PC-9 (cell line): Measurements from ENCODE around the gene RPL34. TPM values are rescaled to one million over a fixed set of nuclear protein-coding genes. Genes with fewer than 3 reads are reported as not detected.
A peak's percentile ranks its signal among the peaks of the same experiment; 100 is the strongest.

Experiments
- BruUV-seq: library from RNA; stranded (reverse); fragments of 400-500 nt; replicated peaks from 2 replicates; lab custom pipeline; 2021; lab: Mats Ljungman, UMichigan
- CTCF ChIA-PET: fragments of 300-600 bp; sonication (Branson Sonifier 250); formaldehyde crosslinking; loops from one replicate; lab custom pipeline; 2022; ENCODE audit warnings: antibody characterized with exemption; lab: Charles Lee
- POLR2A ChIA-PET: fragments of 300-600 bp; sonication (Branson Sonifier 250); formaldehyde crosslinking; loops from one replicate; lab custom pipeline; 2022; ENCODE audit warnings: antibody characterized with exemption; ENCODE audit not compliant: unreplicated experiment; lab: Charles Lee
- DNase-seq, 2 experiments: peaks; one replicate each; pipeline versions ENCODE4 v3.0.0 to v3.0.0-alpha.2; 2015 to 2022; ENCODE audit warnings: mixed read lengths in 1 of 2
- H2AFZ ChIP-seq: fragments of 200-600 bp; sonication (generic); 2 replicates; pipeline ENCODE4 v1.8.1; 2017; ENCODE audit warnings: antibody characterized with exemption
- H3F3A ChIP-seq: fragments of 200-600 bp; sonication (generic); 2 replicates; pipeline ENCODE4 v1.8.1; 2017; ENCODE audit warnings: antibody characterized with exemption, mild to moderate bottlenecking, low read depth; ENCODE audit not compliant: insufficient read depth
- H3K27ac ChIP-seq: fragments of 200-600 bp; sonication (generic); 2 replicates; pipeline ENCODE4 v1.6.1; 2016; ENCODE audit warnings: mixed run types
- H3K27me3 ChIP-seq: fragments of 200-600 bp; sonication (generic); 2 replicates; pipeline ENCODE4 v1.6.1; 2016; ENCODE audit warnings: low read depth, mixed run types; ENCODE audit not compliant: insufficient read depth
- H3K36me3 ChIP-seq: fragments of 200-600 bp; sonication (generic); 2 replicates; pipeline ENCODE4 v1.6.1; 2016; ENCODE audit warnings: low read depth, mixed run types
- H3K4me1 ChIP-seq: fragments of 200-600 bp; sonication (generic); replicated peaks from 2 replicates; pipeline ENCODE4 v1.6.1; 2016; ENCODE audit warnings: mixed run types; ENCODE audit not compliant: insufficient read depth
- H3K4me2 ChIP-seq: fragments of 200-600 bp; sonication (generic); 2 replicates; pipeline ENCODE4 v1.6.1; 2017; ENCODE audit warnings: mixed run types
- H3K4me3 ChIP-seq: fragments of 200-600 bp; sonication (generic); 2 replicates; pipeline ENCODE4 v1.6.1; 2016; ENCODE audit warnings: mixed run types
- H3K79me2 ChIP-seq: fragments of 200-600 bp; sonication (generic); 2 replicates; pipeline ENCODE4 v1.6.1; 2017; ENCODE audit warnings: low read depth, mixed run types
- H3K9me2 ChIP-seq: fragments of 200-600 bp; sonication (generic); 2 replicates; pipeline ENCODE4 v1.8.1; 2017; ENCODE audit warnings: mild to moderate bottlenecking; ENCODE audit not compliant: insufficient read depth
- H3K9me3 ChIP-seq: fragments of 200-600 bp; sonication (generic); 2 replicates; pipeline ENCODE4 v1.8.1; 2016; ENCODE audit warnings: low read depth; ENCODE audit not compliant: insufficient read depth
- H4K20me1 ChIP-seq: fragments of 200-600 bp; sonication (generic); 2 replicates; pipeline ENCODE4 v1.8.1; 2017; ENCODE audit not compliant: insufficient read depth
- CTCF ChIP-seq: fragments of 200-600 bp; sonication (generic); conservative IDR thresholded peaks from 2 replicates; pipeline ENCODE4 v1.6.1; 2017; ENCODE audit warnings: mixed run types, antibody characterized with exemption, mild to moderate bottlenecking, moderate library complexity
- EZH2 ChIP-seq: fragments of 200-600 bp; sonication (generic); IDR thresholded peaks from 2 replicates; pipeline ENCODE4 v1.8.0; 2017; ENCODE audit warnings: antibody characterized with exemption, low read depth
- intact Hi-C: fragments of 100-400 bp; cut with micrococcal nuclease; formaldehyde crosslinking; loops from one replicate; pipeline ENCODE4 v1.10.0; 2022; ENCODE audit not compliant: unreplicated experiment
- total RNA-seq: library from RNA; stranded (reverse); gene quantifications from 2 replicates; pipeline ENCODE4 v1.2.3, GENCODE V29; 2021

Gene RPL34
- total RNA-seq, 1 experiment from 2014 or later, result 672 TPM

- no TSS peak for BruUV-seq
- Histone ChIP-seq H3K9me2 (no peaks in the 10 kb centered on the region), H3K4me1 (no peaks in the 10 kb centered on the region), H3K4me2 (no peak overlapping the region), H3K36me3 (no peaks in the 10 kb centered on the region), H3K27ac (no peak overlapping the region), H3F3A (no peaks in the 10 kb centered on the region), H4K20me1 (no peaks in the 10 kb centered on the region), H3K27me3 (no peaks in the 10 kb centered on the region), H3K79me2 (no peaks in the 10 kb centered on the region), H3K9me3 (no peaks in the 10 kb centered on the region), H2AFZ (no peak overlapping the region), H3K4me3 (no peak overlapping the region)
- ChIA-PET CTCF (no interaction called here), POLR2A (no interaction called here)
- TF ChIP-seq CTCF (no peak), EZH2 (no peak)
- intact Hi-C loops, result no loop called here
- no peak for DNase-seq
These were observed 8.0 kb upstream of the RPL34 start for GRCh38 chr4:108612365-108612764.

- peaks cover 17% of the 10 kb centered on the region for H4K20me1 ChIP-seq
- H3K4me2 ChIP-seq, result peak overlapping the region; percentile 90
- peak overlapping the region; percentile 76 for H2AFZ ChIP-seq
- H3K9me2 ChIP-seq, result no peaks in the 10 kb centered on the region
- TF ChIP-seq CTCF, result no peak
- no peak for TF ChIP-seq EZH2
- peaks cover 21% of the 10 kb centered on the region for H3F3A ChIP-seq
- H3K79me2 ChIP-seq, result peaks cover 42% of the 10 kb centered on the region
- H3K4me3 ChIP-seq, result peak overlapping the region; percentile 88; the same call in 1 of the 2 replicates
- H3K9me3 ChIP-seq, result no peaks in the 10 kb centered on the region
- CTCF ChIA-PET, result no interaction called here
- intact Hi-C loops, result no loop called here
- H3K27ac ChIP-seq, result no peak overlapping the region
- peaks cover 13% of the 10 kb centered on the region for H3K4me1 ChIP-seq
- no peaks in the 10 kb centered on the region for H3K27me3 ChIP-seq
- no TSS peak for BruUV-seq
- H3K36me3 ChIP-seq, result peaks cover 34% of the 10 kb centered on the region
- POLR2A ChIA-PET, result interaction anchor here (0.6 kb wide), 1 partner anchor 628 kb away, joined by 3 read pairs; no protein-coding TSS in a partner anchor
- DNase-seq, result no peak
These were observed 840 bp upstream of the RPL34 start for GRCh38 chr4:108619372-108620100.

- no peak overlapping the region; the same call in 1 of the 2 replicates for H2AFZ ChIP-seq
- no TSS peak for BruUV-seq
- no peaks in the 10 kb centered on the region for H3K27me3 ChIP-seq
- H3K27ac ChIP-seq, result peak overlapping the region; percentile 94
- H4K20me1 ChIP-seq, result peaks cover 33% of the 10 kb centered on the region
- peaks cover 46% of the 10 kb centered on the region for H3K79me2 ChIP-seq
- H3K9me2 ChIP-seq, result no peaks in the 10 kb centered on the region
- H3K4me1 ChIP-seq, result peaks cover 13% of the 10 kb centered on the region
- H3K4me3 ChIP-seq, result peak overlapping the region; percentile 88
- ChIA-PET CTCF (no interaction called here), POLR2A (no interaction called here)
- no peak for TF ChIP-seq EZH2
- TF ChIP-seq CTCF, result no peak
- H3F3A ChIP-seq, result peaks cover 26% of the 10 kb centered on the region
- no peaks in the 10 kb centered on the region for H3K9me3 ChIP-seq
- intact Hi-C loops, result no loop called here
- H3K36me3 ChIP-seq, result peaks cover 44% of the 10 kb centered on the region
- DNase-seq, result no peak
- peak overlapping the region; percentile 90 for H3K4me2 ChIP-seq
These were observed 843 bp downstream of the RPL34 start for GRCh38 chr4:108620933-108621905.
